Anterior cingulate cortex (tissue), 58 donors: Measurements from ENCODE around the gene GRAMD4.

Source experiments
- DNase-seq, 58 donors: peaks; one replicate each; lab custom pipeline; 2025; lab: John Stamatoyannopoulos, UW

GRAMD4 gene

DNA sequence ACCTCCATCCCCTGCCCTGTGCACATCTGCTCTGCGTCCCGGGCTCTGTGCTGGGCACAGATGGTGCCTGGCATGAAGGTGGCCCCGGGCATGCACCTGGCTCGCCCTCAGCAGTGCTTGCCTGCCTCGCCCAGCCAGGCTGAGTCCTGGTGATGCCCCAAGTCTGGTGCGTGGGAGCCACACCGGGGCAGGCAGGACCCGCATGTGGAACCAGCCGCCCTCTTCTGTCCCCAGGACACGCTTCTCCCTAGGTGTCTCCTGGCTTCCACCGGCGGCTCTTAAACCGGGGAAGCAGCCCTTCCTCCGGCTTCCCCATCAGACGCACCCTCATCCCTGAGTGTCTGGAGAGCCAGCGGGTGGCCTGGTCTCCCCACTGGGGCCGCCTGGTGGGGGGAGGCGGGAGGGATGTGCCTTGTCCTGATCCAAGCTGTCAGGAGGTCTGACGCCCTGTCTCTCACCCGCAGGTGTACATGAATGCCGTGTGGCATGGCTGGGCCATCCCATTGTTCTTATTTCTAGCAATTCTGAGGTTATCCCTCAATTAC lies 45.0 kb downstream of the GRAMD4 start:
- DNase-seq, result no peak

DNA sequence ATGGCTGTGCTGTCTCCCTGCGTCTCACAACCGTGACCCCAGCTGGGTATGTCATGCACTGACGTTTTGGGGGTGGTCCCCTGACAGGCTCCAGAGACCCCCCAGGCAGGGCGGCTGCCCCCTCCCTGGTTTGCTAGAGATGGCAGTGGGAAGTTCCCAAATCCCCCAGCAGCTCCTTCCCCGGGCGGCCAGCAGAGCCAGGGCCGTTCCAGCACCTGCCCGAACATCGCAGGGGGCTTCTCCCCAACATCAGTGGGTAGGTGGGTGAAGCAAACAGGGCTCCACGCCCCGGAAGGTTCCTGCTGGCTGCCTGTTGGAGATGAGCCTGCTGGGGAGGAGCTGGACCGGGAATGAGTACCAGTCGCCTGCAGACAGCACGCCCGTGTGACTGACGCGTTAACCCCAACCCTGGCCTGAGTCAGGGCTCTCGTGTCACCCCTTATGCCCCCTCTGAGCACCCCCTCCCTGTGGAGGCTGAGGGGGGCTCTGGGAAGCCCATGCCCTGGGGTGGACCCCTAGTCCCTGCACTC lies 45.6 kb downstream of the GRAMD4 start:
- DNase-seq, result no peak

DNA sequence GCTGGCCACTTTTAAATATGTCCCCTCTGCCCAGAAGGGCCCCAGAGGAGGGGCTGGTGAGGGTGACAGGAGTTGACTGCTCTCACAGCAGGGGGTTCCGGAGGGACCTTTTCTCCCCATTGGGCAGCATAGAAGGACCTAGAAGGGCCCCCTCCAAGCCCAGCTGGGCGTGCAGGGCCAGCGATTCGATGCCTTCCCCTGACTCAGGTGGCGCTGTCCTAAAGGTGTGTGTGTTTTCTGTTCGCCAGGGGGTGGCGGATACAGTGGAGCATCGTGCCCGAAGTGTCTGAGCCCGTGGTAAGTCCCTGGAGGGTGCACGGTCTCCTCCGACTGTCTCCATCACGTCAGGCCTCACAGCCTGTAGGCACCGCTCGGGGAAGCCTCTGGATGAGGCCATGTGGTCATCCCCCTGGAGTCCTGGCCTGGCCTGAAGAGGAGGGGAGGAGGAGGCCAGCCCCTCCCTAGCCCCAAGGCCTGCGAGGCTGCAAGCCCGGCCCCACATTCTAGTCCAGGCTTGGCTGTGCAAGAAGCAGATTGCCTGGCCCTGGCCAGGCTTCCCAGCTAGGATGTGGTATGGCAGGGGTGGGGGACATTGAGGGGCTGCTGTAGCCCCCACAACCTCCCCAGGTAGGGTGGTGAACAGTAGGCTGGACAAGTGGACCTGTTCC lies 46.5 kb downstream of the GRAMD4 start:
- DNase-seq, result no peak

DNA sequence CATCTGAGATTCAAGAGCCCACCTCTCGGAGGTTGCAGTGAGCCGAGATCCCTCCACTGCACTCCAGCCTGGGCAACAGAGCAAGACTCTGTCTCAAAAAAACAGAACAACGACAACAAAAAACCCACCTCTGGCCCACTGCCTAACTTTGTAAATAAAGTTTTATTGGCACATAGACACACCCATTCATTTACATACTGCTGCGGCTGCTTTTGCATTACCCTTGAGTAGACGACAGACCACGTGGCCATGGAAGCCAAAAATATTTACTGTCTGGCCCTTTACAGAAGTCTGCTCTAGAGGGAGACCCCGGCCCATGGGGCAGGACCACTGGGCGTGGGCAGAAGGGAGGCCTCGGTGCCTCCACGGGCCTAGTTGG lies 47.0 kb downstream of the GRAMD4 start:
- DNase-seq, result no peak

DNA sequence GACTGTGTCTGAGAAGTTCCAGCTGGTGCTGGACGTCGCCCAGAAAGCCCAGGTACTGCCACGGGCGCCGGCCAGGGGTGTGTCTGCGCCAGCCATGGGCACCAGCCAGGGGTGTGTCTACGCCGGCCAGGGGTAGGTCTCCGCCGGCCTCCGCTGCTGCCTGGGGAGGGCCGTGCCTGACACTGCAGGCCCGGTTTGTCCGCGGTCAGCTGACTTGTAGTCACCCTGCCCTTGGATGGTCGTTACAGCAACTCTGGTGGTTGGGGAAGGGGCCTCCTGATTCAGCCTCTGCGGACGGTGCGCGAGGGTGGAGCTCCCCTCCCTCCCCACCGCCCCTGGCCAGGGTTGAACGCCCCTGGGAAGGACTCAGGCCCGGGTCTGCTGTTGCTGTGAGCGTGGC lies 47.9 kb downstream of the GRAMD4 start:
- DNase-seq, result no peak

DNA sequence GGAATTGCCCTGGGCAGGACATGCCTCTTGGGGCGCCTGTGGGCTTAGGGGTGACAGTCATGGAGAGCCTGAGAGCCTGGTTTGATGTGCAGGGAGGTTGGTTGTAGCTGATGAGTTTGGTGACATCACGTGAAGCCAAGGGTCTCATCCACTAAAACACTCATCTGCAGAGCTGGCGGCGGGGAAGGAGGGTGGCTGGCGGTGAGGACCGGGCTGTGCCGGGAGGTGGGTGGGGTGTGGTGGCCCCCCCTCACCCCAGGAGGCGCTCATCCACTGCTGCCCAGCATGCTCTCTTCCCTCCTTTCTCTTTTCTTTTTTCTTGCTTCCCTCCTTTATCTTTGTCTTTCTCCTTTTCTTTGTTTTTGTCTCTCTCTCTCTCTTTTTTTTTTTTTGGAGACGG lies 49.0 kb downstream of the GRAMD4 start:
- DNase-seq, result no peak

DNA sequence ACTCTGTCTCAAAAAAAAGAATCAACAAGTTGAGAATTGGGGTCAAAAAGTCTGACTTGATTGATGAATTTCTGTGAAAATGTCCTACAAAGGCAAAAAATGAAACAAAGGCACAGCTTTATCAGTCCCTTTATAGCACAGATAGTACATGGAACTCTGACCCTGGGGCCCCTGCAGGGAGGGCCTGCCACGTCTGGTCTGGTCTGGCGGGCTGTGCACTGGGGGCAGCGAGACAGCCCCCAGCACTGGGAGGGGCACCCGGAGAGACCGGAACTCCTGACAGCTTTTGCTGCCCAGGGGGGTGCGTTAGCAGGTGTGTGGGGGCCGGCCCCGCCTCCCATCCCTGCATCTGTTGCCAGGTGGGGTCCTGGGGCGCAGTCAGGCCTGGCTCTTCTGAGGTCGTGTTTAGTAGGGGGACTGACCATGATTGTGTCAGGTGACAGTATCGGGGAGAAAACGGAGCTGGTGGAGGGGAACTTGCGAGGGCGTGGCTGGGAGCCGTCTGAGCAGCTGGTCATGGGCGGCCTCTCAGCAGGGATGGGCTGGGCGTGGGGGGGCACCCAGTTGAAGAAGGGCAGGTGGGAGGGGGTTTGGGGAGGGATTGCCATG lies 51.7 kb downstream of the GRAMD4 start:
- no peak for DNase-seq

DNA sequence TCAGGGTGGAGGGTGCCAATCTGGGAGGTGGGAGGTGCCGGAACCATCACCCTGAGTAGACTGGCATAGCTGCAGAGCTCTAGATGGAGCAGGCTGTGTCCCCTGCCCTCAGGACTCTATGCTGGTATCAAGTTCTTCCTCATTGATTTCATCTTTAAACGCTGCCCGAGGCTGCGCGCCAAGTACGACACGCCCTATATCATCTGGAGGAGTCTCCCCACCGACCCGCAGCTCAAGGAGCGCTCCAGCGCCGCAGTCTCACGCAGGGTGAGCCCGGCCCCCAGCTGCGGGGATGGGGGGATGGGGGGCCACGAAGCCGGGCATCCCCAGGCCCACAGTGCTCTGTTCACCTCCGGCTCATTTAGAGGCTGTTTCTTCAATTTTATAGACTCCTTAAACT lies 52.5 kb downstream of the GRAMD4 start:
- no peak for DNase-seq

DNA sequence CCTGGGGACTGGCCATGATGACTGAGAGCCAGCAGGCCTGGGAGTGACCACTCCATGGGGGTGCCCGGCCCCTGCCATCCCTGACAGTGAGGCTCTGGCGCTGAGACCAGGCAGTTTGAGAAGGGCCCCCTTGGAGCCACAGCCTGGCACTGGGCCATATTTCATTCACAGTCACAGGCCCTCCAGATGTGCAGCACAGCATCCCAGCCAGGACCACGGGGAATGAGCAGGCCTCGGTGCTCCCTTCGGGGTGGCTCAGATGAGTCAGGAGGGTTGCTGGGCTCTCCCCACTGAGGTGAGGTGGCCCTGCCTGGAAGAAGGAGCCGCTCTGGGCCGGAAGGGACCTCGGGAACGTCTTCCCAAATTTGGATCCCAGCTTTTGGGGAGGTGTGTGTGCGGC lies 53.0 kb downstream of the GRAMD4 start:
- DNase-seq, result no peak

DNA sequence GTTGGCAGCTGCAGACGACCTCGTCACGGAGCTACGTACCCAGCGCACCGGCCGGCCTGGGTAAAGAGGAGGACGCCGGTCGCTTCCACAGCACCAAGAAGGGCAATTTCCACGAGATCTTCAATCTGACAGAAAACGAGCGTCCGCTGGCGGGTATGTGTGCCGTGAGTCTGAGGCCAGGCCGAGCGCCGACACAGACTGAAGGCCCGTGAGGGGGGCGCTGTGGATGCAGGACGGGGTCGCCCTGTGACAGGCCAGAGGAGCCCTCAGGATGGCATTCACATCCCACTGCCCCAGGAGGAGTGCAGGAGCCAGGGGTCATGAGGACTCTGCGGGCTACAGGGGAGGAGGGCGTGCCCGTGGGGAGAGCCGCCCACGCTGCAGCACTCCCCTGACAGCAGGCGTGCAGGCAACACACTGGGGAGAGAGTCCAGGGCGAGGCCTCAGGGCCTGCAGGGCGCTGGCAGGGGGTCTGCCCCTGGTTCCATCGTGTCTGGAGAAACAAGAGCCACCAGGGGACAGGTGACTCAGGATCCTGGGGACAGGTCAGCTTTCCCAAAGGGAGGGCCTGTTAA lies 53.6 kb downstream of the GRAMD4 start:
- DNase-seq, result no peak

DNA sequence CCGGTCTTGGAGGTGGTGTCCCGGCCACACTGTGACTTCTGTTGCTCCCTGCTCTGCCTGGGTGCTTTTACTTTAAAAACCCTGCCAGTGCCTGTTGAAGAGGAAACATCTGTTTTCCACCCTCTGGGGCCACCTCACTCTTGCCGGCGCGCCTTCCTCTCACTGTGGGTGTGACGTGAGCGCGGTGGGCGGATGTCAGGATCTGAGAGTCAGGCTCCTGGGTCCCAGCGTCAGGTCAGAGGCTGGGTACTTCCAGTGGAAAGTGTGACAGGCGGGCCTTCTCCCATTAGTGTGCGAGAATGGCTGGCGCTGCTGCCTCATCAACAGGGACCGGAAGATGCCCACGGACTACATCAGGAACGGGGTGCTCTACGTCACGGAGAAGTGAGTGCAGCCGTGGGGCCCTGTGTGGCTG lies 54.2 kb downstream of the GRAMD4 start:
- DNase-seq, result peak in 10 of 58 donors; percentile 20 to 60 (median 34)

DNA sequence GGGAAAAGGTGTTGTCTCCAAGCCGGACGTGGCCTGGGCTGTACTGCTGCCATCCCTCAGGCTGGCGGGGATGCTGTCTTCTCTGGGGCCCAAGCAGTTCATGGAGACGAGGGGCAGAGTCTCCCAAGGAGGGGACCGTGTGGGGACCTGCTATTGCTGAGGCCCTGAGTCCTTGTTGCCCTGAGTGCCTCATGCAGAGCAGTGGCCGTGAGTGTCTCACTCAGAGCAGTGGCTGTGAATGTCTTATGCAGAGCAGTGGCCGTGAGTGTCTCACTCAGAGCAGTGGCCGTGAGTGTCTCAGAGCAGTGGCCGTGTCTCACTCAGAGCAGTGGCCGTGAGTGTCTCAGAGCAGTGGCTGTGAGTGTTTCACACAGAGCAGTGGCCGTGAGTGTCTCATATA lies 54.7 kb downstream of the GRAMD4 start:
- no peak for DNase-seq

DNA sequence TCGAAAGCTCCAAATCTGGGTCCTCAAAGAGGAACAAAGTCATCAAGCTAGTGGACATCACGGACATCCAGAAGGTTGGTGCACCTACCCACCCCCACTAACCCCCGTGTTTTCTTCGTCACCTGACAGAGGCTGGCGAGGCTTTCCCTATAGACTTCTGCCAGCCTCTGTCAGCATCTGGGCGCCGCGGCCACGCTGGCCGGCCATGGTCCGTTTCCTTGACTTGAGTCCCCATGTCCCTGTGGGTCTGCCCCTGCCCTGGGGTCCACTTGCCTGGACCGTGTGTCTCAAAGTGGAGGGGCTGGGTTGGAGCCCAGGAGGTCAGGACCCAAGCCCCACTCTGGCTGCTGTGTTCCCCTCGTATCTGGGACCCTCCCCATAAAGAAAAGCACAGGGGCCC lies 55.3 kb downstream of the GRAMD4 start:
- DNase-seq, result no peak

DNA sequence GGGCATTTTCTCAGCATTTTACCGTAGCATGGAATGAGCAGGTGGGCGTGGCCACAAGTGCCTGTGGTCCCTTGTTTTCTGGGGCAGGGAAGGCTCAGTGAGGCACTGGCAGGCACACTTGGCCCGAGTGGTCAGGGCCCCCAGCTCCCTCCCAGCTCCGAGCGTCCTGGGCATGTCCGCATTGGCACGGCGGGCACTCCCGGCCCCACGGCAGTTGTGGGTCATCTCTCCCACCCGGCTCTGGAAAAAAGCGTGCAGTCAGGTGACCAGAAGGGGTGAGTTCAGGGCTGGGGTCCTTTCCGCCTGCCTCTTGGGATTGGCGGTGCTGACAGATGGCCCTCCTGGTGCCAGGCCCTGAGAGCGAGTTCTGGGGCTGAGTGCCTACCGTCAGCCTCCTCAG lies 55.8 kb downstream of the GRAMD4 start:
- no peak for DNase-seq

DNA sequence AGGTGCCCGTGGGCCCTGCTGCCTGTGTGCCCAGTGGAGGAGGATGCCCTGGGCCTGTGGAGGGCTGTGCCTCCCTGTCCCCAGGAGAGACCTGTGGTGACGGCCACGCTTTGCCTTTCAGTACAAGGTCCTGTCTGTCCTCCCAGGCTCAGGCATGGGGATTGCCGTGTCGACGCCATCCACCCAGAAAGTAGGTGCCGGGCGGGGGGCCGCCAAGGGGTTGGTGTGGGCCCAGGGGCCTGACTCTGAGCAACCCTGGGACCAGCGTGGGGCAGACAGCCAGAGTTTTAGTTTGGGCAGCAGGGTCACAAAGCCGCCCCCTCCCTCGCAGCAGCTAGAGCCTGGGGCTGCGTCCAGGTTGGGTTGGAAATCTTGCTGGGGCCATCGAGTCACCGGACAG lies 56.3 kb downstream of the GRAMD4 start:
- DNase-seq, result no peak

DNA sequence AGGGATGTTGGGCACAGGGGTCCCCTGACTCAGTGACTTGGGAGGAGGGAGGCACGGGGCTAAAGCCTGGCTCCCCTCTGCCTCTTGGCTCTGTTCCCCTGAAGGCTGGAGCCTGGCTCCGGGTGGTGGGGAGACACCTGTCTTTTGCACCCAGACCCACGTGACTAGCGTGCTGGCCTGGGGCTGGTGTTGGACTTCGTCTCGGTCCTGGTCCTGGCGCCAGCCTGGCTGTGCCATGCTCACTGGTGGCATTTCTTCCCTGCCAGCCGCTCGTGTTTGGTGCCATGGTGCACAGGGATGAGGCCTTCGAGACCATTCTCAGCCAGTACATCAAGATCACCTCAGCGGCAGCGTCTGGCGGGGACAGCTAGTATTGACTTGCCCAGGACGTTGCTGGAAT lies 56.7 kb downstream of the GRAMD4 start:
- no peak for DNase-seq

DNA sequence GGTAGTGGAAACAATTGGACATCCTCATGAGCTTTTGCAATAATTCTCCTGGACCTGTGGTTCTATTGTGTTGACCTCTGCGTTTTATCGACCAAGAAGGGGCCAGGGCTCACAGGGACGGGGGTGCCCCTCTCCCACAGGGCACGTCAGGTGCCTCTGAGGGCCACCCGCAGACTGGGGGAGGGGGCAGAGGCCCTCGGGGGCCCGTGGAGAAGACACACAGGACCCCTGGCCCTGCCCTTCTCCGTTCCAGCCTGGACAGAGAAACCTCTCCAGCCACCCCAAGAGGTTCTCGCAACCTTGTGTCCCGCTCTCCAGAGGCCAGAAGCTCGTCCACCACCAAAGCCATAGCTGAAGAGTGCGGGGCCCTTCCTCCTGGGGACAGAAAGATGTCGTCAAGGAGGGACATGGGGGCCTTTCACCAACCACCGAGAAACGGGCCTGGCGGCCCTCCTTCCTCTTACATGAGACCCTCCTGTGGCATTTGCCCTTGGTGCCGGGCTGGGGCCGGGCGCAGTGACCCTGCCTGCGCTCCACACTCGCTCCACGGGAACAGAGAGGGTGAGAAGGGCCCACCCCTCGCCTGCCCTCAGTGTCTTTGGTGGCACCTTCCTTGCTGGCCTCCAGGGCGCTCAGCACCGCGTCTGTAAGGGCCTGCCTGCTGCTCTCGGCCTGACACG lies 57.3 kb downstream of the GRAMD4 start:
- DNase-seq, result no peak

DNA sequence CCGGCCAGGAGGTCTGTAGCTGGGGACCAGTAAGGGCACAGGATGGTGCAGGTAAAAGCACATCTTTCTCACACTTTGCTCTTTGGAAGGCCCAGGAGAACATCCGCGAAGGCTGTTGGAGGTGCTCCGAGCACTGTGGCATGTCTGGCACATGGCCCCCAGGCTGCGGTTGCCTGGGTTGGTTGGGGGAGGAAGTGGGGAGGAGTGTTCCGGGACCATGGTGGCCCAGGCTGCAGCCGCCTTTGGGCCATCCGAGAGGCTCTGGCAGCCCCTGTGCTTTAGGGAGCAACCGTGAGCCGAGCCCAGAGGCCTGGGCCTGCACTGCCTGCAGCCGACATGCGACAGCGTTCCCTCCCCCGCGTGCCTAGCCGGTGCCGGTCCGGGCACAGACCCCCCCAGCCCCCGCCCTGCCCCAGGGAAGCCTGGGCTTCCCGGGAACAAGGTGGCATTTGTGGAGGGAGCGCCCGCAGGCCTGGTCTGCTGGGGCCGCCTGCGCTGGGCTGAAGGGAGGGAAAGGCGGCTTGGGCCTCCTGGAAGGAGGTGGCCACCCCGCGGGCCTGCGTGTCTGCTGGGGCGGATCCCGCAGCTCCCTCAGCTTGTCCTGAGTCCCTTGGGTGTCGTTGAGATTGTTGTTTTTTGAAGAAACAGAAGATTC lies 57.9 kb downstream of the GRAMD4 start:
- no peak for DNase-seq

DNA sequence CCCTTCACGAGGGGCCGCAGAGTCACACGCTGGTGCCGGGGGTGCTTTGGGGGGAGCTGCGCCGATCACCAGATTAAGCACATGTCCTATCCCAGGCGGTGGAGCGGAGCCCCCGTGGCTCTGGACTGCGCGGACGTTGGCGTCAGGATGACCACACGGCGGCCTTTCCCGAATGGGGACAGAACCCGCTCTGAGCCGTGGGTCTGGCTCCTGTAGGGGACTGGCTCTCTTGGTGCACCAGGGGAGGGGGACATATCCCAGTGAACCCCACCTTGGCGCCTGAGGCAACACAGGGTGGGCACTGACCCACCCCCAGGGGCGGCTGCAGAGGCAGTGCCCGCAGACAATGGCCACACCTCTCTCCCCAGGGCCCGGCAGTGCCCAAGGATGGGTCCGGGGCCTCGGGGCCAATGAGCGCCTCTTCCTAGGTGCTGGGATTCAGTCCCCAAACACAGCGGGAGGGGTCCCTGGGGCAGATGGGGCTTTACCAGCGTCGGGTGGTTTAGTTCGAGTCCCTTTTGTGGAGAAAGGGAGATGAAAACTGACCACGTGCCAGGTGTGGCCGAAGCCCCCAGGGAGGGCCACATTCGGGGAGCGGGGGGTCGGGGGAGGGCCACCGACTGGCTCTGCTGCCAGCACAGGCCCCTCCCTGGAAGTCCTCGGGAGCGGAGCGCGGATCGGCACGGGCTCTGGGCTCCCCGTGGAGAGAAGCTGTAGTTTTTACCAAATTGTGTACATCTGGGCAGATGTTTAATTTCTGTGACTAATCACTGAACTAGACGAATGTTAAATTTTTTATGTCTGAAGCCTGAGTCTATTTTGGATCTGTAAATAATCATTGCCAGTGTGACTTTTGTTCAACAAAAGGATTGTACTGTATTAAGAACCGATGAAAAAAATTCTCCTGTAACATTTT lies 58.9 kb downstream of the GRAMD4 start:
- no peak for DNase-seq
